ENCODE results near the gene BARD1. TPM values are rescaled to one million over a fixed set of nuclear protein-coding genes. Genes with fewer than 3 reads are reported as not detected.
"Not testable (repeated sequence)": the region's sequence is repeated elsewhere in the genome, so short reads cannot be mapped to it uniquely, and the experiment has no call there.

The BARD1 gene
- total RNA-seq, 1 donor from 2014 or later = 27.8 TPM

DNA sequence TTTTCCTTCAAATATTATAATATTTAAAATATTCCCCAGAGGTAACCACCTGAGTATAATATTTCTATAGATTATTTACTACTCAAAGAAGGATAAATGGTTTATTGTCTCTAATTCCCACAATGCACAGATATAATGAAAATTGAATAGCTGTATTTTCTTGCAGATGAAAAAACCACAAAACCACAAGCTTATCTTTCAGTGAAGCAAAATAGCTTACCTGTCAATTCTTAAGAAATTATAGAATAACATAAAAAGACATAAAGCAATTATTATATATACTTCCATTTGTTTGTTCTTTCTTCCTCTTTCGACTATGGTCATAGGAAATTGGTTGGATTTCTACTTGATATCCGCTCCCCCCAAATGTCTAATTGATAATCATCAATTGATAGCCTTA is 98.8 kb downstream of the BARD1 start:
- no peaks in the 10 kb centered on the region for H3K36me3 Mint-ChIP-seq (ENCODE audit: insufficient read depth)
- no peaks in the 10 kb centered on the region for H3K9me3 Mint-ChIP-seq (ENCODE audit: low read depth)
- peaks cover 6% of the 10 kb centered on the region for H3K4me1 Mint-ChIP-seq (ENCODE audit: low read depth)
- TF ChIP-seq, protein P1, sequence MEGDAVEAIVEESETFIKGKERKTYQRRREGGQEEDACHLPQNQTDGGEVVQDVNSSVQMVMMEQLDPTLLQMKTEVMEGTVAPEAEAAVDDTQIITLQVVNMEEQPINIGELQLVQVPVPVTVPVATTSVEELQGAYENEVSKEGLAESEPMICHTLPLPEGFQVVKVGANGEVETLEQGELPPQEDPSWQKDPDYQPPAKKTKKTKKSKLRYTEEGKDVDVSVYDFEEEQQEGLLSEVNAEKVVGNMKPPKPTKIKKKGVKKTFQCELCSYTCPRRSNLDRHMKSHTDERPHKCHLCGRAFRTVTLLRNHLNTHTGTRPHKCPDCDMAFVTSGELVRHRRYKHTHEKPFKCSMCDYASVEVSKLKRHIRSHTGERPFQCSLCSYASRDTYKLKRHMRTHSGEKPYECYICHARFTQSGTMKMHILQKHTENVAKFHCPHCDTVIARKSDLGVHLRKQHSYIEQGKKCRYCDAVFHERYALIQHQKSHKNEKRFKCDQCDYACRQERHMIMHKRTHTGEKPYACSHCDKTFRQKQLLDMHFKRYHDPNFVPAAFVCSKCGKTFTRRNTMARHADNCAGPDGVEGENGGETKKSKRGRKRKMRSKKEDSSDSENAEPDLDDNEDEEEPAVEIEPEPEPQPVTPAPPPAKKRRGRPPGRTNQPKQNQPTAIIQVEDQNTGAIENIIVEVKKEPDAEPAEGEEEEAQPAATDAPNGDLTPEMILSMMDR (IDR thresholded peaks at IDR 0.05; ENCODE audit: unreplicated experiment) = no peak
- no peak for DNase-seq (ENCODE audit: low spot score, unreplicated experiment)
- no peaks in the 10 kb centered on the region for H3K27me3 Mint-ChIP-seq
- no peak overlapping the region for H3K27ac Mint-ChIP-seq
- no peak overlapping the region for H3K4me3 Mint-ChIP-seq (ENCODE audit: low read depth)

DNA sequence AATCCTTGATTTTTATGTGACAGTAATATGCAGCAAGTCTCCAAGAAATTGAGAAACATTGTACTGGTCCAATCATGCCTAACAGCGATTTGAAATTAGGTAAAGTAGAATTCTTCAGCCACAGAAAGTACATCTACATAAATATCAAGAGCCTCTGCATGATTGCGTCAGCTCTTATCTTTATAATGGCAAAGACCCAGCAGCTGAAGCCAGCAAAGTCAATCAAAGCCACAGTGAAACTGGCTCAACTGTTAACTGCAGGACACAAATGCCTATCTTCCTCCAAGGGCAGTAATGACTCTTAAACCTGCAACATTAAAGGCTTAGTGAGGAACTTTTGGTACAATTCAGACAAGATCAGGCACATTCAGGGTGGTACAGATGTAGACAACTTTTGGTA is 102.5 kb downstream of the BARD1 start:
- H3K27ac Mint-ChIP-seq = no peak overlapping the region
- no peak overlapping the region for H3K4me3 Mint-ChIP-seq (ENCODE audit: low read depth)
- no peaks in the 10 kb centered on the region for H3K27me3 Mint-ChIP-seq
- peaks cover 6% of the 10 kb centered on the region for H3K4me1 Mint-ChIP-seq (ENCODE audit: low read depth)
- TF ChIP-seq, protein P1 (IDR thresholded peaks at IDR 0.05; ENCODE audit: unreplicated experiment) = no peak
- no peaks in the 10 kb centered on the region for H3K36me3 Mint-ChIP-seq (ENCODE audit: insufficient read depth)
- no peak for DNase-seq (ENCODE audit: low spot score, unreplicated experiment)
- H3K9me3 Mint-ChIP-seq (ENCODE audit: low read depth) = peaks cover 6% of the 10 kb centered on the region

DNA sequence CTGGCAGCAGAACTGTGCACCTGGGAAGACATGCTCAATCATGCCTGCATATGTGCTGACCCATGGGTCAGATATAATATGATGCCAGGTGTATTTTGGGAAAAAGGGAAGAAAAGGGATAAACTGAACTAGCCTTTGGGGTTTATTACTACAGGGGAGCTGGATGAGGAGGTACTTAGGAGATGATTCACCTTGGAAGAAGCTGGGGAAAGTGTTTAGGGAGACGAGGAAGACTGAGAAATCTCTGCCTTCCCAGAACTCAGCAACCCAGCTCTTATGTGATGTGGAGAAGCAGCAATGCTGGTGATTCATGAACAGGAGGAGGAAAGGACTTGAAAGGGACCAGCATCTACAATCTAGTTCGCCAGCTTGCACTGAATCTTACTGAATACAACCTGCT is 110.2 kb downstream of the BARD1 start:
- no peak for DNase-seq (ENCODE audit: low spot score, unreplicated experiment)
- H3K27me3 Mint-ChIP-seq = no peaks in the 10 kb centered on the region
- H3K36me3 Mint-ChIP-seq (ENCODE audit: insufficient read depth) = peaks cover 2% of the 10 kb centered on the region
- H3K27ac Mint-ChIP-seq = no peak overlapping the region
- H3K4me3 Mint-ChIP-seq (ENCODE audit: low read depth) = no peak overlapping the region
- H3K4me1 Mint-ChIP-seq (ENCODE audit: low read depth) = no peaks in the 10 kb centered on the region
- H3K9me3 Mint-ChIP-seq (ENCODE audit: low read depth) = peaks cover 16% of the 10 kb centered on the region
- TF ChIP-seq, protein P1 (IDR thresholded peaks at IDR 0.05; ENCODE audit: unreplicated experiment) = no peak

DNA sequence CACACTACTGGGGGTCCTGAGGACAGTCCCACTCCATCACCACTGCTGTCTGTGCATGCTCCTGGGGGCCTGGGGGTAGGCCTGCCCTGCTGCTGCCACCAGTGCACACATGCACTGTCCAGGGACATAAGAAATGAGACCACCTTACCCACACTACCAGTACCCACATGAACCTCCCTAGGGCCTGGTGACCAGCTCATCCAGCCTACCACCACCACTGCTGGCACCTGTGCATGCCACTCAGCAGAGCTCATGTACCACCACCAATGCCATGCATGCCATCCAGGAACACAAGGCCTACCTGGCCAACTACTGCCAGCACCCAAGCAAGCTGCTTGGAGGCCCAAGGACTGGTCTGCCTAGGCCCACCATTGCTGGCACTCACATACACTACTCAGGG is 112.8 kb downstream of the BARD1 start:
- Mint-ChIP-seq H3K36me3 (ENCODE audit: insufficient read depth) (peaks cover 2% of the 10 kb centered on the region), H3K27ac (no peak overlapping the region), H3K27me3 (no peaks in the 10 kb centered on the region), H3K9me3 (ENCODE audit: low read depth) (peaks cover 15% of the 10 kb centered on the region), H3K4me1 (ENCODE audit: low read depth) (no peaks in the 10 kb centered on the region), H3K4me3 (ENCODE audit: low read depth) (no peak overlapping the region)
- DNase-seq (ENCODE audit: low spot score, unreplicated experiment) = no peak
- TF ChIP-seq, protein P1 (IDR thresholded peaks at IDR 0.05; ENCODE audit: unreplicated experiment) = no peak

DNA sequence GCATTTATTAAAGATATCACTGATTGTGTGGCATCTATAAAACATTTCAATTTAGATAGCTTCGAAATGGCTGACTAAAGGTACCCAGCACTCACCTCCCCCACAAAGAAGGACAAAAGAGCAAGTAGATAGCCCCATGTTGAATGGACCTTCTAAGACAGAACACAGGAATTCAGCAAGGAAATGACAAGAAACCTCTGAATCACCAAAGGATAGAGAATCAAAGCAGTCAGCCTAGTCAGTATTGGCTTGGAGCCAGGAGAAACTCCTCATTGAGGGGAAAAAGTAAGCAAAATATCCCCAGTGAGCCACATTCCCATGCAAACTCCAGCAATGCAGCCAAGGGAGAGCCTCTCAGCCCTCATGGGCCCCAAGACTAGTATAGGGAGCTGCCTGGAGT is 113.7 kb downstream of the BARD1 start:
- no peaks in the 10 kb centered on the region for H3K4me1 Mint-ChIP-seq (ENCODE audit: low read depth)
- TF ChIP-seq, protein P1 (IDR thresholded peaks at IDR 0.05; ENCODE audit: unreplicated experiment) = no peak
- H3K36me3 Mint-ChIP-seq (ENCODE audit: insufficient read depth) = no peaks in the 10 kb centered on the region
- H3K27me3 Mint-ChIP-seq = no peaks in the 10 kb centered on the region
- no peak for DNase-seq (ENCODE audit: low spot score, unreplicated experiment)
- H3K9me3 Mint-ChIP-seq (ENCODE audit: low read depth) = peaks cover 7% of the 10 kb centered on the region
- H3K4me3 Mint-ChIP-seq (ENCODE audit: low read depth) = no peak overlapping the region
- no peak overlapping the region for H3K27ac Mint-ChIP-seq

DNA sequence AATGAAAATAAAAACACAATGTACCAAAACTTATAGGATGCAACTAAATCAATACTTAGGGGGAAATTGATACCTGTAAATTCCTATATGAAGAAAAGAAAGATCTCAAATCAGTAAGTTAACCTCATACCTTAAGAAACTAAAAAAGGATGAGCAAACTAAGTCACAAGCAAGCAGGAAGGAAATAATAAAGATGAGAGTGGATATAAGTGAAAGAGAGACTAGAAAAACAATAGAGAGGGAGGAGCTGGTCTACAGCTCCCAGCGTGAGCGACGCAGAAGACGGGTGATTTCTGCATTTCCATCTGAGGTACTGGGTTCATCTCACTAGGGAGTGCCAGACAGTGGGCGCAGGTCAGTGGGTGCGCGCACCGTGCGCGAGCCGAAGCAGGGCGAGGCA is 125.9 kb downstream of the BARD1 start:
- peak overlapping the region; percentile 78 for H3K27ac Mint-ChIP-seq
- not testable (repeated sequence) for H3K4me1 Mint-ChIP-seq (ENCODE audit: low read depth)

More for the DNA sequence above, 125.9 kb downstream of the BARD1 start:
- not testable (repeated sequence) for H3K27me3 Mint-ChIP-seq; H3K9me3 Mint-ChIP-seq (ENCODE audit: low read depth); H3K36me3 Mint-ChIP-seq (ENCODE audit: insufficient read depth); DNase-seq (ENCODE audit: low spot score, unreplicated experiment)
- H3K4me3 Mint-ChIP-seq (ENCODE audit: low read depth) = peak overlapping the region; percentile 85

Data from progenitor cell of endocrine pancreas (in vitro differentiated cells).